ENCODE measurements around the gene NUDT8.
"Not testable (repeated sequence)": the region's sequence is repeated elsewhere in the genome, so short reads cannot be mapped to it uniquely, and the experiment has no call there.

NUDT8 gene

GRCh38 chr11:67664213-67664585 is 34.5 kb upstream of the NUDT8 start:
- Histone ChIP-seq H3K9me3 (ENCODE audit: severe bottlenecking) (no peaks in the 10 kb centered on the region), H3K4me3 (ENCODE audit: severe bottlenecking) (no peak overlapping the region), H3K4me1 (ENCODE audit: insufficient read depth, poor library complexity, severe bottlenecking) (no peaks in the 10 kb centered on the region), H3K27me3 (ENCODE audit: insufficient read depth, poor library complexity, severe bottlenecking) (no peaks in the 10 kb centered on the region), H3K27ac (ENCODE audit: poor library complexity, severe bottlenecking) (no peak overlapping the region), H3K36me3 (ENCODE audit: low read depth) (no peaks in the 10 kb centered on the region)
- no peak for TF ChIP-seq CTCF (IDR thresholded peaks at IDR 0.05; ENCODE audit: poor library complexity, severe bottlenecking)
- DNase-seq (ENCODE audit: low spot score) = no peak
- ATAC-seq (ENCODE audit: low read depth) = no peak

GRCh38 chr11:67663532-67664212 is 33.9 kb upstream of the NUDT8 start:
- Histone ChIP-seq H3K27me3 (ENCODE audit: insufficient read depth, poor library complexity, severe bottlenecking) (no peaks in the 10 kb centered on the region), H3K4me3 (ENCODE audit: severe bottlenecking) (no peak overlapping the region), H3K36me3 (ENCODE audit: low read depth) (no peaks in the 10 kb centered on the region), H3K27ac (ENCODE audit: poor library complexity, severe bottlenecking) (no peak overlapping the region), H3K9me3 (ENCODE audit: severe bottlenecking) (no peaks in the 10 kb centered on the region), H3K4me1 (ENCODE audit: insufficient read depth, poor library complexity, severe bottlenecking) (no peaks in the 10 kb centered on the region)
- TF ChIP-seq CTCF (IDR thresholded peaks at IDR 0.05; ENCODE audit: poor library complexity, severe bottlenecking) = no peak
- ATAC-seq (ENCODE audit: low read depth) (no peak), DNase-seq (ENCODE audit: low spot score) (no peak)

- H3K9me3 ChIP-seq (ENCODE audit: severe bottlenecking) = no peaks in the 10 kb centered on the region
- no peaks in the 10 kb centered on the region for H3K4me1 ChIP-seq (ENCODE audit: insufficient read depth, poor library complexity, severe bottlenecking)
- no peak overlapping the region for H3K27ac ChIP-seq (ENCODE audit: poor library complexity, severe bottlenecking)
- TF ChIP-seq CTCF (IDR thresholded peaks at IDR 0.05; ENCODE audit: poor library complexity, severe bottlenecking) = no peak
- H3K36me3 ChIP-seq (ENCODE audit: low read depth) = no peaks in the 10 kb centered on the region
- no peak overlapping the region for H3K4me3 ChIP-seq (ENCODE audit: severe bottlenecking)
- H3K27me3 ChIP-seq (ENCODE audit: insufficient read depth, poor library complexity, severe bottlenecking) = no peaks in the 10 kb centered on the region
- no peak for ATAC-seq (ENCODE audit: low read depth)
- DNase-seq (ENCODE audit: low spot score) = no peak
Observed at GRCh38 chr11:67662835-67663531, 33.2 kb upstream of the NUDT8 start.

GRCh38 chr11:67662142-67662834 is 32.6 kb upstream of the NUDT8 start:
- Histone ChIP-seq H3K4me3 (ENCODE audit: severe bottlenecking) (no peak overlapping the region), H3K36me3 (ENCODE audit: low read depth) (no peaks in the 10 kb centered on the region), H3K27ac (ENCODE audit: poor library complexity, severe bottlenecking) (no peak overlapping the region), H3K27me3 (ENCODE audit: insufficient read depth, poor library complexity, severe bottlenecking) (no peaks in the 10 kb centered on the region), H3K4me1 (ENCODE audit: insufficient read depth, poor library complexity, severe bottlenecking) (no peaks in the 10 kb centered on the region), H3K9me3 (ENCODE audit: severe bottlenecking) (no peaks in the 10 kb centered on the region)
- no peak for TF ChIP-seq CTCF (IDR thresholded peaks at IDR 0.05; ENCODE audit: poor library complexity, severe bottlenecking)
- DNase-seq (ENCODE audit: low spot score) = no peak
- no peak for ATAC-seq (ENCODE audit: low read depth)

GRCh38 chr11:67660752-67661151 is 31.0 kb upstream of the NUDT8 start:
- H3K27me3 ChIP-seq (ENCODE audit: insufficient read depth, poor library complexity, severe bottlenecking); H3K27ac ChIP-seq (ENCODE audit: poor library complexity, severe bottlenecking); H3K4me3 ChIP-seq (ENCODE audit: severe bottlenecking); H3K9me3 ChIP-seq (ENCODE audit: severe bottlenecking); H3K4me1 ChIP-seq (ENCODE audit: insufficient read depth, poor library complexity, severe bottlenecking); ATAC-seq (ENCODE audit: low read depth); H3K36me3 ChIP-seq (ENCODE audit: low read depth); DNase-seq (ENCODE audit: low spot score): not testable (repeated sequence)
